RPMI7951 (cell line): ENCODE results near the gene PPP1R1B. TPM values are rescaled to one million over a fixed set of nuclear protein-coding genes. Genes with fewer than 3 reads are reported as not detected.

Experiments used
- DNase-seq: peaks from one replicate; pipeline ENCODE4 v3.0.0-alpha.2; 2012; ENCODE audit warnings: low read depth
- total RNA-seq: library from RNA; depleted of rRNA; stranded (reverse); fragments of >200 nt; shearing (Covaris generic); gene quantifications from 2 replicates; pipeline ENCODE4 v1.2.3, GENCODE V29; 2014

Gene PPP1R1B
- total RNA-seq, 1 experiment from 2014 or later, result 0.48 TPM

GRCh38 chr17:39652587-39653315 is 26.0 kb downstream of the PPP1R1B start:
- no peak for DNase-seq

- no peak for DNase-seq
These were observed 26.5 kb downstream of the PPP1R1B start for GRCh38 chr17:39653316-39653661.

GRCh38 chr17:39653662-39654331 is 27.0 kb downstream of the PPP1R1B start:
- DNase-seq, result peak; percentile 30

GRCh38 chr17:39655105-39655504 is 28.4 kb downstream of the PPP1R1B start:
- DNase-seq, result no peak

- DNase-seq, result no peak
These were observed 31.6 kb downstream of the PPP1R1B start for GRCh38 chr17:39658346-39658745.

- no peak for DNase-seq
These were observed 32.0 kb downstream of the PPP1R1B start for GRCh38 chr17:39658760-39659159.

GRCh38 chr17:39659279-39660010 is 32.7 kb downstream of the PPP1R1B start:
- no peak for DNase-seq

- no peak for DNase-seq
These were observed 33.2 kb downstream of the PPP1R1B start for GRCh38 chr17:39660011-39660360.

GRCh38 chr17:39660397-39661385 is 33.9 kb downstream of the PPP1R1B start:
- DNase-seq, result no peak

GRCh38 chr17:39661744-39662541 is 35.2 kb downstream of the PPP1R1B start:
- DNase-seq, result no peak

- DNase-seq, result no peak
These were observed 36.0 kb downstream of the PPP1R1B start for GRCh38 chr17:39662551-39663339.

GRCh38 chr17:39663340-39663687 is 36.6 kb downstream of the PPP1R1B start:
- no peak for DNase-seq

GRCh38 chr17:39663688-39664580 is 37.2 kb downstream of the PPP1R1B start:
- DNase-seq, result no peak

GRCh38 chr17:39664581-39665561 is 38.1 kb downstream of the PPP1R1B start, which contains the start of gene TCAP:
TSS of gene TCAP (plus strand) at chr17:39665349. CDS start at chr17:39665360, 11 bp downstream.
- DNase-seq, result no peak

GRCh38 chr17:39665642-39666224 is 39.0 kb downstream of the PPP1R1B start:
- DNase-seq, result no peak

- no peak for DNase-seq
These were observed 39.5 kb downstream of the PPP1R1B start for GRCh38 chr17:39666231-39666600.

GRCh38 chr17:39666601-39667261 is 40.0 kb downstream of the PPP1R1B start:
- DNase-seq, result peak; percentile 54
